H1 (cell line): Measurements from ENCODE around the gene SNTN. TPM values are rescaled to one million over a fixed set of nuclear protein-coding genes. Genes with fewer than 3 reads are reported as not detected.

Source experiments
- CTCF ChIA-PET: fragments of 300-600 bp; sonication (Branson Sonifier 250); formaldehyde crosslinking; loops from one replicate; lab custom pipeline; 2021; ENCODE audit not compliant: partially characterized antibody; lab: Charles Lee
- POLR2A ChIA-PET: fragments of 300-600 bp; sonication (Branson Sonifier 250); formaldehyde crosslinking; loops from one replicate; lab custom pipeline; 2021; ENCODE audit warnings: inconsistent platforms; ENCODE audit not compliant: partially characterized antibody; lab: Charles Lee
- DNase-seq, 2 experiments: peaks; one replicate each; pipeline versions ENCODE4 v3.0.0 to v3.0.0-alpha.2; 2010 to 2022; ENCODE audit warnings: low spot score in 2 of 2, low read depth in 1 of 2, mixed read lengths in 1 of 2
- FAIRE-seq: peaks from 2 replicates; lab custom pipeline; 2011; peaks lifted over from hg19 to GRCh38; lab: Jason Lieb, UNC
- H2AFZ ChIP-seq: 2 replicates; pipeline ENCODE4 v1.8.1; 2012; ENCODE audit warnings: low read length, inconsistent platforms
- H2AK5ac ChIP-seq: 2 replicates; pipeline ENCODE4 v1.6.1; 2013; ENCODE audit warnings: low read depth, low read length
- H2BK120ac ChIP-seq: replicated peaks from 2 replicates; pipeline ENCODE3; 2013; ENCODE audit warnings: low read depth, low read length, inconsistent platforms
- H2BK12ac ChIP-seq: 2 replicates; pipeline ENCODE4 v1.6.1; 2013; ENCODE audit warnings: low read depth, low read length
- H2BK15ac ChIP-seq: 2 replicates; pipeline ENCODE4 v1.6.1; 2013; ENCODE audit warnings: low read length
- H2BK20ac ChIP-seq: 2 replicates; pipeline ENCODE4 v1.6.1; 2013; ENCODE audit warnings: low read length
- H2BK5ac ChIP-seq: 2 replicates; pipeline ENCODE4 v1.6.1; 2013; ENCODE audit warnings: low read depth, low read length
- H3K14ac ChIP-seq: 2 replicates; pipeline ENCODE4 v1.6.1; 2013; ENCODE audit warnings: inconsistent platforms; ENCODE audit not compliant: insufficient read length
- H3K18ac ChIP-seq: 2 replicates; pipeline ENCODE4 v1.6.1; 2013; ENCODE audit warnings: low read length; ENCODE audit errors: extremely low read depth
- H3K23ac ChIP-seq: 2 replicates; pipeline ENCODE4 v1.6.1; 2013; ENCODE audit warnings: inconsistent platforms; ENCODE audit not compliant: insufficient read length
- H3K23me2 ChIP-seq: 2 replicates; pipeline ENCODE4 v1.6.1; 2013; ENCODE audit warnings: low read depth, low read length
- H3K27ac ChIP-seq: 2 replicates; pipeline ENCODE4 v1.6.1; 2011; ENCODE audit warnings: low read depth, low read length, inconsistent platforms
- H3K27me3 ChIP-seq, 4 experiments: replicated peaks in 1 of 4; 1 replicate in 1 of 4; 2 replicates in 3 of 4; pipeline versions ENCODE4 v1.6.1 to v1.8.1; 2011 to 2013; ENCODE audit warnings: low read length in 3 of 4, mild to moderate bottlenecking in 3 of 4, inconsistent platforms in 2 of 4, mixed read lengths in 2 of 4, moderate library complexity in 1 of 4; ENCODE audit not compliant: control insufficient read depth in 3 of 4, insufficient read depth in 3 of 4; ENCODE audit errors: extremely low read depth in 1 of 4
- H3K36me3 ChIP-seq, 4 experiments: 2 replicates each; pipeline versions ENCODE4 v1.6.1 to v1.8.1; 2011 to 2013; ENCODE audit warnings: mild to moderate bottlenecking in 4 of 4, low read length in 3 of 4, moderate library complexity in 2 of 4, control low read depth in 1 of 4, inconsistent platforms in 1 of 4; ENCODE audit not compliant: insufficient read depth in 4 of 4, control insufficient read depth in 2 of 4
- H3K4ac ChIP-seq: replicated peaks from 2 replicates; pipeline ENCODE3; 2013; ENCODE audit warnings: low read length, low read depth, mixed read lengths, inconsistent platforms; ENCODE audit not compliant: insufficient read length
- H3K4me1 ChIP-seq, 4 experiments: replicated peaks in 1 of 4; 1 replicate in 1 of 4; 2 replicates in 3 of 4; pipeline versions ENCODE4 v1.6.1 to v1.8.1; 2011 to 2013; ENCODE audit warnings: low read length in 3 of 4, inconsistent platforms in 2 of 4, mixed read lengths in 1 of 4; ENCODE audit not compliant: insufficient read depth in 4 of 4, control insufficient read depth in 3 of 4
- H3K4me2 ChIP-seq, 2 experiments: 2 replicates each; pipeline versions ENCODE4 v1.6.1 to v1.8.1; 2011 to 2013; ENCODE audit warnings: low read depth in 2 of 2, low read length in 2 of 2, control low read depth in 1 of 2, inconsistent platforms in 1 of 2, mild to moderate bottlenecking in 1 of 2; ENCODE audit not compliant: insufficient read depth in 1 of 2
- H3K4me3 ChIP-seq, 4 experiments: fragments of 200-600, 300-600 bp in 1 of 4; sonication (generic), shearing (Covaris generic), sonication (Bioruptor Twin) in 1 of 4; 2 replicates each; pipeline versions ENCODE4 v1.5.1 to v1.8.1; 2011 to 2016; ENCODE audit warnings: low read length in 4 of 4, low read depth in 3 of 4, control low read depth in 2 of 4, inconsistent platforms in 2 of 4, mild to moderate bottlenecking in 2 of 4, mixed read lengths in 1 of 4, moderate library complexity in 1 of 4; ENCODE audit not compliant: insufficient read depth in 2 of 4; ENCODE audit errors: extremely low read depth in 1 of 4
- H3K56ac ChIP-seq: replicated peaks from 2 replicates; pipeline ENCODE3; 2013; ENCODE audit warnings: low read depth, mild to moderate bottlenecking, mixed read lengths, low read length, inconsistent platforms; ENCODE audit not compliant: insufficient read length
- H3K79me1 ChIP-seq: 2 replicates; pipeline ENCODE4 v1.6.1; 2013; ENCODE audit warnings: low read depth, low read length, control low read depth
- H3K79me2 ChIP-seq, 2 experiments: 2 replicates each; pipeline versions ENCODE4 v1.6.1 to v1.8.1; 2012 to 2013; ENCODE audit warnings: low read length in 2 of 2, mild to moderate bottlenecking in 2 of 2, inconsistent platforms in 1 of 2; ENCODE audit not compliant: insufficient read depth in 2 of 2, control insufficient read depth in 1 of 2
- H3K9ac ChIP-seq, 4 experiments: replicated peaks in 1 of 4; 1 replicate in 1 of 4; 2 replicates in 3 of 4; pipeline versions ENCODE4 v1.6.1 to v1.8.1; 2011 to 2013; ENCODE audit warnings: low read depth in 3 of 4, low read length in 3 of 4, control low read depth in 2 of 4, mild to moderate bottlenecking in 2 of 4, moderate library complexity in 2 of 4, inconsistent platforms in 1 of 4; ENCODE audit errors: extremely low read depth in 1 of 4
- H3K9me3 ChIP-seq, 2 experiments: 2 replicates each; pipeline versions ENCODE4 v1.6.1 to v1.8.1; 2012 to 2013; ENCODE audit warnings: mild to moderate bottlenecking in 2 of 2, moderate library complexity in 2 of 2, control low read depth in 1 of 2, inconsistent platforms in 1 of 2, low read depth in 1 of 2, low read length in 1 of 2, mixed read lengths in 1 of 2; ENCODE audit not compliant: insufficient read depth in 2 of 2
- H4K20me1 ChIP-seq, 2 experiments: replicated peaks in 1 of 2; 2 replicates each; pipeline versions ENCODE3 to v1.8.1; 2011 to 2013; ENCODE audit warnings: inconsistent platforms in 2 of 2, low read length in 2 of 2, mild to moderate bottlenecking in 1 of 2; ENCODE audit not compliant: insufficient read depth in 2 of 2, control insufficient read depth in 1 of 2
- H4K5ac ChIP-seq: 2 replicates; pipeline ENCODE4 v1.6.1; 2013; ENCODE audit warnings: low read length, low read depth, mixed read lengths, inconsistent platforms; ENCODE audit not compliant: insufficient read length
- H4K8ac ChIP-seq: 2 replicates; pipeline ENCODE4 v1.8.0; 2013; ENCODE audit warnings: mild to moderate bottlenecking, moderate library complexity, low read length, inconsistent platforms; ENCODE audit not compliant: insufficient read depth; ENCODE audit errors: extremely low read depth
- H4K91ac ChIP-seq: replicated peaks from 2 replicates; pipeline ENCODE3; 2013; ENCODE audit warnings: low read length, mixed read lengths, inconsistent platforms; ENCODE audit not compliant: insufficient read length
- TCF12 ChIP-seq: IDR thresholded peaks from 2 replicates; pipeline ENCODE4 v1.6.1; 2011; ENCODE audit warnings: low read depth, mild to moderate bottlenecking, low read length
- WGBS, 2 experiments: shearing (Covaris generic) in 1 of 2; methylation state at CpG; one replicate each; pipeline versions ENCODE4 v1.1.6 to v1.1.7; 2013 to 2015; ENCODE audit warnings: low lambda C conversion rate in 2 of 2, mixed read lengths in 2 of 2, inconsistent platforms in 1 of 2, low coverage in 1 of 2, missing lambda C conversion rate in 1 of 2; ENCODE audit not compliant: insufficient replicate concordance in 2 of 2, insufficient coverage in 1 of 2, insufficient read length in 1 of 2; ENCODE audit errors: extremely low coverage in 1 of 2, missing lambda C conversion rate in 1 of 2; 5-methylcytosine and 5-hydroxymethylcytosine counted together
- polyA plus RNA-seq, 7 experiments: library from polyadenylated mRNA; depleted of rRNA in 3 of 7; stranded (reverse) in 5 of 7; unstranded in 2 of 7; fragments of >200 nt in 5 of 7; fragments of 200-250 nt in 2 of 7; gene quantifications; 1 replicate in 5 of 7; 2 replicates in 1 of 7; 4 replicates in 1 of 7; pipeline versions ENCODE4 v1.2.1 to v1.2.3, GENCODE V29; 2011 to 2013; ENCODE audit warnings: missing spikeins in 2 of 7, mixed read lengths in 2 of 7
- total RNA-seq: library from RNA; stranded (reverse); fragmentation: NEBNext Ultra II Directional; extraction: Animal tissue kit (Norgen Biotek cat#: 25700); gene quantifications from 2 replicates; pipeline ENCODE4 v1.2.1, GENCODE V29; 2021
- TF ChIP-seq, protein P1 (sequence below): IDR thresholded peaks from 2 replicates; pipeline ENCODE4 v1.6.1; 2012; ENCODE audit warnings: inconsistent platforms

Gene SNTN
- total and polyA plus RNA-seq, 2 of the 8 experiments (the other 6 are each of a cell fraction or from before 2014, with no cell fraction given), result not detected

DNA sequence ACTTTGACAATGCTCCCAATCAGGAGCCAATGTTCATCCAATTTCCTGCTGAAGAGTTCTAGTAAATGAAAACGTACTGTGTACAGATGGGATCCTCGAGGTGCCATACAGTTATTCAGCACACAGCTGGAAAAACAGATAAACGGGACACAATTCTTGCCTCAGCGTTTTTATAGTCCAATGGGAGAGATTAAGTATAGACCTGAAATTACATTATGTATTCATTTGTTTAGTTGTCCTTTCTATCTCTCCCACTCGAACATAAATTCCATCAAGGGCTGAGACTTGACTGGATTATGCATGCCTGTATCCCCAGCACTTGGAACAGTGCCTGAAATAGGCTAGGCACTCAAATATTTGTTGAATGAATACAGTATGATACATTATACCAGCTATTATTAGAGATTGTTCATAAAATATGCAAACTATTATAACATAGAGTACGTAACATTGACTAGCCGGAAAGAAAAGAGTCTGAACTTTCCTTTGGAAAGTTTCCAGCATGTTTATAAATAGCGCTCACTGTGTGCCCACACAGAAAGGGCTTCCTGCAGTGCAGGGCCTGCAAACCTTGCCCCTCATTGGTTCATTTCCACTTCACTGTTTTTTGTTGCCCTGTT is 27.4 kb upstream of the SNTN start:
- no peak for DNase-seq
- Histone ChIP-seq H4K20me1 (no peaks in the 10 kb centered on the region), H2BK12ac (no peak overlapping the region), H3K79me1 (no peaks in the 10 kb centered on the region), H3K4ac (no peak overlapping the region), H3K79me2 (no peaks in the 10 kb centered on the region), H3K18ac (no peak overlapping the region), H3K27me3 (no peaks in the 10 kb centered on the region), H2BK5ac (no peak overlapping the region), H3K4me3 (no peak overlapping the region), H2BK20ac (no peak overlapping the region), H3K4me2 (no peak overlapping the region), H2BK120ac (no peak overlapping the region), H3K27ac (no peak overlapping the region), H3K9ac (no peak overlapping the region), H3K4me1 (peaks cover 0 to 12% (median 9%) of the 10 kb centered on the region in 4 experiments; a peak in 5 of 7 replicates), H4K5ac (no peak overlapping the region), H3K23me2 (no peaks in the 10 kb centered on the region; the same call in 1 of the 2 replicates), H4K91ac (no peak overlapping the region), H3K56ac (no peak overlapping the region), H2AK5ac (0 out of 2 replicates have a peak overlapping the region, but pooled peaks have one; percentile 28), H3K9me3 (no peaks in the 10 kb centered on the region), H3K23ac (no peak overlapping the region), H3K14ac (no peak overlapping the region), H4K8ac (no peak overlapping the region), H2AFZ (no peak overlapping the region), H3K36me3 (no peaks in the 10 kb centered on the region), H2BK15ac (no peak overlapping the region)
- ChIA-PET POLR2A (no interaction called here), CTCF (interaction anchor here (1.4 kb wide), 2 partner anchors 13 to 117 kb away, joined by 3 read pairs; no protein-coding TSS in a partner anchor)
- FAIRE-seq, result no peak
- 75% methylated on average over 8 of the region's 8 CpGs; no CpG with 5 or more reads in 1 of the 2 experiments for WGBS, 2 experiments
- no peak for TF ChIP-seq TCF12
- TF ChIP-seq, protein P1, sequence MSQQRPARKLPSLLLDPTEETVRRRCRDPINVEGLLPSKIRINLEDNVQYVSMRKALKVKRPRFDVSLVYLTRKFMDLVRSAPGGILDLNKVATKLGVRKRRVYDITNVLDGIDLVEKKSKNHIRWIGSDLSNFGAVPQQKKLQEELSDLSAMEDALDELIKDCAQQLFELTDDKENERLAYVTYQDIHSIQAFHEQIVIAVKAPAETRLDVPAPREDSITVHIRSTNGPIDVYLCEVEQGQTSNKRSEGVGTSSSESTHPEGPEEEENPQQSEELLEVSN, result no peak
